Lower lobe of right lung (tissue), 2 donors: Measurements from ENCODE around the gene APBB2. TPM values are rescaled to one million over a fixed set of nuclear protein-coding genes. Genes with fewer than 3 reads are reported as not detected.
A peak's percentile ranks its signal among the peaks of the same experiment; 100 is the strongest.

Experiments used
- ATAC-seq, 2 donors: fragments of 200-7000 bp; cut with Tn5 transposase; one replicate each; pipeline ENCODE4 v1.9.1; 2020 to 2022; ENCODE audit warnings: mild to moderate bottlenecking in 2 of 2, moderate library complexity in 2 of 2
- DNase-seq: peaks from one replicate; pipeline ENCODE4 v3.0.0-alpha.2; 2020
- H3K27ac ChIP-seq: fragments of 200-600 bp; one replicate; pipeline ENCODE4 v1.8.0; 2022
- H3K27me3 ChIP-seq: fragments of 200-600 bp; one replicate; pipeline ENCODE4 v1.8.0; 2022; ENCODE audit warnings: low read depth
- H3K36me3 ChIP-seq: fragments of 200-600 bp; one replicate; pipeline ENCODE4 v1.8.0; 2022; ENCODE audit warnings: mild to moderate bottlenecking
- H3K4me1 ChIP-seq: fragments of 200-600 bp; one replicate; pipeline ENCODE4 v1.8.0; 2022
- H3K4me3 ChIP-seq: fragments of 200-600 bp; one replicate; pipeline ENCODE4 v1.8.0; 2022; ENCODE audit warnings: mild to moderate bottlenecking
- H3K9me3 ChIP-seq: fragments of 200-600 bp; one replicate; pipeline ENCODE4 v1.8.0; 2022
- CTCF ChIP-seq: fragments of 200-600 bp; IDR thresholded peaks from one replicate; pipeline ENCODE4 v1.8.0; 2022; ENCODE audit warnings: antibody characterized with exemption, mild to moderate bottlenecking
- intact Hi-C: fragments of 100-400 bp; cut with DNase I; formaldehyde crosslinking; loops from one replicate; pipeline ENCODE4 v1.11.0; 2022
- total RNA-seq: library from RNA; stranded (reverse); fragmentation: NEBNext Ultra II Directional; extraction: Animal tissue kit (Norgen Biotek cat#: 25700); gene quantifications from one replicate; pipeline ENCODE4 v1.2.1, GENCODE V29; 2021
- donor health status: DM: no; HTN: yes; CAD: no; lungs with severe emphysema.

APBB2 gene
- total RNA-seq, 1 donor from 2014 or later = 59.3 TPM

GRCh38 chr4:40831146-40831907 is 383.0 kb downstream of the APBB2 start:
- Histone ChIP-seq H3K9me3 (no peaks in the 10 kb centered on the region), H3K36me3 (peaks cover 56% of the 10 kb centered on the region), H3K4me1 (no peaks in the 10 kb centered on the region), H3K27me3 (no peaks in the 10 kb centered on the region), H3K4me3 (no peak overlapping the region), H3K27ac (no peak overlapping the region)
- ATAC-seq (no peak), DNase-seq (no peak)
- intact Hi-C loops = no loop called here
- no peak for TF ChIP-seq CTCF

- peak; percentile 46 to 58 for ATAC-seq
- H3K4me1 ChIP-seq = no peaks in the 10 kb centered on the region
- TF ChIP-seq CTCF = no peak
- peak; percentile 52 for DNase-seq
- no peak overlapping the region for H3K4me3 ChIP-seq
- H3K27me3 ChIP-seq = no peaks in the 10 kb centered on the region
- peaks cover 61% of the 10 kb centered on the region for H3K36me3 ChIP-seq
- intact Hi-C loops = no loop called here
- H3K27ac ChIP-seq = no peak overlapping the region
- H3K9me3 ChIP-seq = no peaks in the 10 kb centered on the region
These were observed 384.8 kb downstream of the APBB2 start for GRCh38 chr4:40829586-40829985.

GRCh38 chr4:40828661-40829060 is 385.7 kb downstream of the APBB2 start:
- intact Hi-C loops = no loop called here
- ATAC-seq (no peak), DNase-seq (no peak)
- no peaks in the 10 kb centered on the region for H3K9me3 ChIP-seq
- no peak overlapping the region for H3K27ac ChIP-seq
- peaks cover 58% of the 10 kb centered on the region for H3K36me3 ChIP-seq
- H3K4me1 ChIP-seq = no peaks in the 10 kb centered on the region
- TF ChIP-seq CTCF = no peak
- H3K27me3 ChIP-seq = no peaks in the 10 kb centered on the region
- H3K4me3 ChIP-seq = no peak overlapping the region

- no peaks in the 10 kb centered on the region for H3K9me3 ChIP-seq
- peaks cover 60% of the 10 kb centered on the region for H3K36me3 ChIP-seq
- no peak overlapping the region for H3K4me3 ChIP-seq
- no peaks in the 10 kb centered on the region for H3K4me1 ChIP-seq
- H3K27ac ChIP-seq = no peak overlapping the region
- DNase-seq (no peak), ATAC-seq (no peak)
- no peaks in the 10 kb centered on the region for H3K27me3 ChIP-seq
- no peak for TF ChIP-seq CTCF
- intact Hi-C loops = no loop called here
These were observed 386.6 kb downstream of the APBB2 start for GRCh38 chr4:40827758-40828157.

- Histone ChIP-seq H3K27ac (no peak overlapping the region), H3K4me3 (no peak overlapping the region), H3K27me3 (no peaks in the 10 kb centered on the region), H3K4me1 (no peaks in the 10 kb centered on the region), H3K36me3 (peaks cover 69% of the 10 kb centered on the region), H3K9me3 (no peaks in the 10 kb centered on the region)
- intact Hi-C loops = no loop called here
- ATAC-seq (no peak), DNase-seq (no peak)
- no peak for TF ChIP-seq CTCF
These were observed 387.5 kb downstream of the APBB2 start for GRCh38 chr4:40826821-40827220.
